H1 (cell line): ENCODE measurements around the gene STX8.

Experiments used
- ASH2L ChIP-seq: fragments of 200-600, 300-600 bp; sonication (generic); IDR thresholded peaks from one replicate; pipeline ENCODE4 v1.7.1; 2017; ENCODE audit warnings: low read length
- ATF3 ChIP-seq: IDR thresholded peaks from 2 replicates; pipeline ENCODE4 v1.6.1; 2011; ENCODE audit warnings: low read depth, mild to moderate bottlenecking, low read length; ENCODE audit not compliant: insufficient read depth
- CEBPB ChIP-seq: IDR thresholded peaks from 2 replicates; pipeline ENCODE4 v1.6.1; 2012; ENCODE audit warnings: low read depth, low read length
- CREB1 ChIP-seq: IDR thresholded peaks from 2 replicates; pipeline ENCODE4 v1.6.1; 2012; ENCODE audit warnings: inconsistent platforms
- EZH2 ChIP-seq: fragments of 200-600 bp; sonication (generic); IDR thresholded peaks from 2 replicates; pipeline ENCODE4 v1.7.1; 2012; ENCODE audit warnings: low read depth, mild to moderate bottlenecking, moderate library complexity, low read length, inconsistent platforms; ENCODE audit not compliant: severe bottlenecking
- FOSL1 ChIP-seq: IDR thresholded peaks from 2 replicates; pipeline ENCODE4 v1.6.1; 2011; ENCODE audit warnings: mild to moderate bottlenecking, low read depth, low read length, moderate library complexity; ENCODE audit not compliant: insufficient read depth
- KDM5A ChIP-seq: fragments of 200-600 bp; IDR thresholded peaks from 2 replicates; pipeline ENCODE4 v1.7.1; 2012; ENCODE audit warnings: mild to moderate bottlenecking, low read length, inconsistent platforms, mixed read lengths
- POLR2A ChIP-seq, 2 experiments: IDR thresholded peaks; 1 replicate in 1 of 2; 2 replicates in 1 of 2; pipeline ENCODE4 v1.6.1; 2011; ENCODE audit warnings: low read depth in 2 of 2, low read length in 2 of 2, mild to moderate bottlenecking in 2 of 2; ENCODE audit errors: control extremely low read depth in 1 of 2
- POLR2AphosphoS5 ChIP-seq: IDR thresholded peaks from 2 replicates; pipeline ENCODE4 v1.6.1; 2011; ENCODE audit warnings: low read depth, low read length
- TAF1 ChIP-seq: IDR thresholded peaks from 2 replicates; pipeline ENCODE4 v1.6.1; 2011; ENCODE audit warnings: mild to moderate bottlenecking, low read depth, low read length
- TCF12 ChIP-seq: IDR thresholded peaks from 2 replicates; pipeline ENCODE4 v1.6.1; 2011; ENCODE audit warnings: low read depth, mild to moderate bottlenecking, low read length
- ZNF274 ChIP-seq: IDR thresholded peaks from 2 replicates; pipeline ENCODE4 v1.7.0; 2012; ENCODE audit warnings: low read length, borderline replicate concordance; ENCODE audit errors: extremely low read depth
- TF ChIP-seq, protein P1 (sequence below): IDR thresholded peaks from 2 replicates; pipeline ENCODE4 v1.6.1; 2012; ENCODE audit warnings: inconsistent platforms
- TF ChIP-seq, protein P2 (sequence below), 3 experiments: IDR thresholded peaks; 1 replicate in 2 of 3; 2 replicates in 1 of 3; pipeline versions ENCODE4 v1.5.1 to v1.6.1; 2011; ENCODE audit warnings: low read length in 3 of 3, mild to moderate bottlenecking in 3 of 3, inconsistent platforms in 2 of 3, low read depth in 1 of 3, moderate library complexity in 1 of 3; ENCODE audit not compliant: insufficient read depth in 1 of 3; ENCODE audit errors: control extremely low read depth in 1 of 3

- TF ChIP-seq, protein P1, sequence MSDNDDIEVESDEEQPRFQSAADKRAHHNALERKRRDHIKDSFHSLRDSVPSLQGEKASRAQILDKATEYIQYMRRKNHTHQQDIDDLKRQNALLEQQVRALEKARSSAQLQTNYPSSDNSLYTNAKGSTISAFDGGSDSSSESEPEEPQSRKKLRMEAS, result no peak
- no peak for TF ChIP-seq FOSL1
- TF ChIP-seq CREB1, result no peak
- TF ChIP-seq TAF1, result no peak
- TF ChIP-seq TCF12, result no peak
- no peak for TF ChIP-seq POLR2AphosphoS5
- TF ChIP-seq, protein P2, sequence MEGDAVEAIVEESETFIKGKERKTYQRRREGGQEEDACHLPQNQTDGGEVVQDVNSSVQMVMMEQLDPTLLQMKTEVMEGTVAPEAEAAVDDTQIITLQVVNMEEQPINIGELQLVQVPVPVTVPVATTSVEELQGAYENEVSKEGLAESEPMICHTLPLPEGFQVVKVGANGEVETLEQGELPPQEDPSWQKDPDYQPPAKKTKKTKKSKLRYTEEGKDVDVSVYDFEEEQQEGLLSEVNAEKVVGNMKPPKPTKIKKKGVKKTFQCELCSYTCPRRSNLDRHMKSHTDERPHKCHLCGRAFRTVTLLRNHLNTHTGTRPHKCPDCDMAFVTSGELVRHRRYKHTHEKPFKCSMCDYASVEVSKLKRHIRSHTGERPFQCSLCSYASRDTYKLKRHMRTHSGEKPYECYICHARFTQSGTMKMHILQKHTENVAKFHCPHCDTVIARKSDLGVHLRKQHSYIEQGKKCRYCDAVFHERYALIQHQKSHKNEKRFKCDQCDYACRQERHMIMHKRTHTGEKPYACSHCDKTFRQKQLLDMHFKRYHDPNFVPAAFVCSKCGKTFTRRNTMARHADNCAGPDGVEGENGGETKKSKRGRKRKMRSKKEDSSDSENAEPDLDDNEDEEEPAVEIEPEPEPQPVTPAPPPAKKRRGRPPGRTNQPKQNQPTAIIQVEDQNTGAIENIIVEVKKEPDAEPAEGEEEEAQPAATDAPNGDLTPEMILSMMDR (IDR thresholded peaks at IDR 0.05; ENCODE audit: control extremely low read depth in 1 of 3, insufficient read depth in 1 of 3, low read depth in 1 of 3, low read length in 3 of 3), result no peak
- TF ChIP-seq EZH2, result no peak
- TF ChIP-seq POLR2A (IDR thresholded peaks at IDR 0.05; ENCODE audit: control extremely low read depth in 1 of 2, low read depth in 2 of 2, low read length in 2 of 2), result no peak
- TF ChIP-seq ATF3, result no peak
- no peak for TF ChIP-seq ASH2L
- no peak for TF ChIP-seq CEBPB
- no peak for TF ChIP-seq KDM5A
- TF ChIP-seq ZNF274, result no peak
Measured at GRCh38 chr17:9330141-9330540, 245.5 kb downstream of the STX8 start.
